CD4-positive, alpha-beta T cell treated with Interleukin-17A for 1 hour (primary cell): ENCODE results near the gene PDE4D.
"Not testable (repeated sequence)": the region's sequence is repeated elsewhere in the genome, so short reads cannot be mapped to it uniquely, and the experiment has no call there.

Source experiments
- DNase-seq: peaks from one replicate; pipeline ENCODE4 v3.0.0-alpha.2; 2020

PDE4D gene

GRCh38 chr5:59575648-59576445, 317.7 kb downstream of the PDE4D start:
- DNase-seq = no peak

- DNase-seq = not testable (repeated sequence)
Measured at GRCh38 chr5:59573509-59573908, 320.0 kb downstream of the PDE4D start.

GRCh38 chr5:59571067-59571466, 322.5 kb downstream of the PDE4D start:
- no peak for DNase-seq

- no peak for DNase-seq
Measured at GRCh38 chr5:59569608-59570334, 323.8 kb downstream of the PDE4D start.

- DNase-seq = no peak
Measured at GRCh38 chr5:59569158-59569557, 324.4 kb downstream of the PDE4D start.

- DNase-seq = no peak
Measured at GRCh38 chr5:59568161-59568560, 325.4 kb downstream of the PDE4D start.

- no peak for DNase-seq
Measured at GRCh38 chr5:59565551-59565950, 328.0 kb downstream of the PDE4D start.

- no peak for DNase-seq
Measured at GRCh38 chr5:59564895-59565294, 328.6 kb downstream of the PDE4D start.

GRCh38 chr5:59562756-59563389, 330.7 kb downstream of the PDE4D start:
- peak; percentile 16 for DNase-seq

- DNase-seq = no peak
Measured at GRCh38 chr5:59560553-59560952, 333.0 kb downstream of the PDE4D start.

- DNase-seq = no peak
Measured at GRCh38 chr5:59559847-59560246, 333.7 kb downstream of the PDE4D start.

GRCh38 chr5:59559323-59559722, 334.2 kb downstream of the PDE4D start:
- no peak for DNase-seq

- no peak for DNase-seq
Measured at GRCh38 chr5:59558501-59558900, 335.0 kb downstream of the PDE4D start.

- DNase-seq = no peak
Measured at GRCh38 chr5:59557572-59557971, 336.0 kb downstream of the PDE4D start.

- no peak for DNase-seq
Measured at GRCh38 chr5:59555596-59555995, 337.9 kb downstream of the PDE4D start.

GRCh38 chr5:59554501-59554900, 339.0 kb downstream of the PDE4D start:
- no peak for DNase-seq

GRCh38 chr5:59553992-59554391, 339.5 kb downstream of the PDE4D start:
- no peak for DNase-seq

- no peak for DNase-seq
Measured at GRCh38 chr5:59548807-59549357, 344.6 kb downstream of the PDE4D start.

GRCh38 chr5:59547731-59548130, 345.8 kb downstream of the PDE4D start:
- no peak for DNase-seq

GRCh38 chr5:59544573-59544972, 349.0 kb downstream of the PDE4D start:
- DNase-seq = no peak

- DNase-seq = no peak
Measured at GRCh38 chr5:59543821-59544442, 349.6 kb downstream of the PDE4D start.

GRCh38 chr5:59542851-59543820, 350.4 kb downstream of the PDE4D start:
- DNase-seq = no peak
